GM12865 (cell line): ENCODE measurements around the gene TSC1.

Source experiments
- DNase-seq: peaks from one replicate; pipeline ENCODE4 v3.0.0; 2010; ENCODE audit warnings: low read depth
- H3K4me3 ChIP-seq: 2 replicates; pipeline ENCODE4 v1.5.1; 2011; ENCODE audit warnings: mild to moderate bottlenecking, low read depth, low read length, control low read depth
- CTCF ChIP-seq: IDR thresholded peaks from 2 replicates; pipeline ENCODE4 v1.5.1; 2011; ENCODE audit warnings: low read length, control low read depth, low read depth, inconsistent platforms; ENCODE audit not compliant: insufficient read depth; ENCODE audit errors: missing control alignments

The TSC1 gene

DNA sequence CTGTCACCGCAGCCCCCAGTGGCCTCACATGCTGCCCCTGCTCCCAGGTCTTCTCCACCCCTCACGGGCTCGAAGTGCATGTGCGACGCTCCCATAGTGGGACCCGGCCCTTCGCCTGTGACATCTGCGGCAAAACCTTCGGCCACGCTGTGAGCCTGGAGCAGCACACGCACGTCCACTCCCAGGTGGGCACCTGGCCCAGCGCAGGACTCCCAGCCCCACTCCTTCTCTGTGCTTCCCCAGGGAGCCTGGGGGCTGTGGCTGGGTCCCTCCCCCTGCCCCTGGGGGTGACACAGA is 44.5 kb upstream of the TSC1 start:
- no peak for DNase-seq
- TF ChIP-seq CTCF = no peak
- H3K4me3 ChIP-seq = no peak overlapping the region

- DNase-seq = no peak
- H3K4me3 ChIP-seq = no peak overlapping the region
- no peak for TF ChIP-seq CTCF
These were observed 44.0 kb upstream of the TSC1 start for GRCh38 chr9:132988244-132989013.

- DNase-seq = no peak
- no peak for TF ChIP-seq CTCF
- no peak overlapping the region for H3K4me3 ChIP-seq
These were observed 42.5 kb upstream of the TSC1 start for GRCh38 chr9:132986640-132987620.

- no peak for DNase-seq
- no peak overlapping the region for H3K4me3 ChIP-seq
- no peak for TF ChIP-seq CTCF
These were observed 41.7 kb upstream of the TSC1 start for GRCh38 chr9:132986114-132986513.

DNA sequence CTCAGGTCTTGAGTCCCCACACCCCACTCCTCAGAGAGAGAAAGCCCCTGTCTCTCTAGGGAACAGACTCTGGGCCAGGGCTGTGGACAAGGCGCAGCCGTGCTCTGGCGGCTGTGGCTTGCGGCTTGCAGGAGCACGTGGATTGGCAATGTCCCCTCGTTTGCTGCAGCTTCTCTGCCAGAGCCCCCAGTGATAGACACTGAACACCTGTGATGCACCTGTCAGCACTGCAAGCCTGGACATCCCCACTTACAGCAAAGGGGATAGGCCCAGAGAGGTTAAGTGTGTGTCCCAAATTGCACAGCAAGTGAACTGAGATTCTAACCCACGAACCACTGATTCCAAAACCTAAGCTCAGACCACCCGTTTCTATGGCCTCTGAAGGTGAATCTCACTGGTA is 41.1 kb upstream of the TSC1 start:
- H3K4me3 ChIP-seq = no peak overlapping the region
- no peak for TF ChIP-seq CTCF
- no peak for DNase-seq

GRCh38 chr9:132985071-132985350 is 40.6 kb upstream of the TSC1 start:
- TF ChIP-seq CTCF = no peak
- H3K4me3 ChIP-seq = no peak overlapping the region
- DNase-seq = no peak
